GM18499 (cell line): Measurements from ENCODE around the gene AP4S1.

Experiments used
- ATAC-seq: cut with Tn5 transposase; IDR thresholded peaks from one replicate; pipeline ENCODE4 v1.9.1; 2021; ENCODE audit warnings: moderate number of reproducible peaks; ENCODE audit not compliant: insufficient read depth, unreplicated experiment

AP4S1 gene

GRCh38 chr14:31126680-31127079, 101.2 kb downstream of the AP4S1 start:
- no peak for ATAC-seq

DNA sequence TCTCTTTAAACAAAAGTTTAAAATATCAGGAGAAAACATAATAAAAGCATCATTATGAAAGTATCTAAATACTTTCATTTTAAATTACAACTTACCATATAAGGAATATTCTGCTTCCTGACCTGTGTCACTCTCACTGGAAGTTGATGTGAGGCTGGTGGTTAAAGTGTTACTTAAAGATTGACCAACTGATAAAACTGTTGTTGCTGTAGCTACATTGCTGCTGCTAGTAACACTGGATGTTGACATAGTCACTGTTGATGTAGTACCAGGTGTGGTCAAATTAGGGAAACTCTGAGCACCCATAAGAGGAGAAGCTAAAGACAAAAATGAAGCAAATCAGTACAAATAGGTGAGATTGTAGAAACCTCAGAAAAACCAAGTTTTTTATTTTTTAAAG, 102.2 kb downstream of the AP4S1 start:
- no peak for ATAC-seq

DNA sequence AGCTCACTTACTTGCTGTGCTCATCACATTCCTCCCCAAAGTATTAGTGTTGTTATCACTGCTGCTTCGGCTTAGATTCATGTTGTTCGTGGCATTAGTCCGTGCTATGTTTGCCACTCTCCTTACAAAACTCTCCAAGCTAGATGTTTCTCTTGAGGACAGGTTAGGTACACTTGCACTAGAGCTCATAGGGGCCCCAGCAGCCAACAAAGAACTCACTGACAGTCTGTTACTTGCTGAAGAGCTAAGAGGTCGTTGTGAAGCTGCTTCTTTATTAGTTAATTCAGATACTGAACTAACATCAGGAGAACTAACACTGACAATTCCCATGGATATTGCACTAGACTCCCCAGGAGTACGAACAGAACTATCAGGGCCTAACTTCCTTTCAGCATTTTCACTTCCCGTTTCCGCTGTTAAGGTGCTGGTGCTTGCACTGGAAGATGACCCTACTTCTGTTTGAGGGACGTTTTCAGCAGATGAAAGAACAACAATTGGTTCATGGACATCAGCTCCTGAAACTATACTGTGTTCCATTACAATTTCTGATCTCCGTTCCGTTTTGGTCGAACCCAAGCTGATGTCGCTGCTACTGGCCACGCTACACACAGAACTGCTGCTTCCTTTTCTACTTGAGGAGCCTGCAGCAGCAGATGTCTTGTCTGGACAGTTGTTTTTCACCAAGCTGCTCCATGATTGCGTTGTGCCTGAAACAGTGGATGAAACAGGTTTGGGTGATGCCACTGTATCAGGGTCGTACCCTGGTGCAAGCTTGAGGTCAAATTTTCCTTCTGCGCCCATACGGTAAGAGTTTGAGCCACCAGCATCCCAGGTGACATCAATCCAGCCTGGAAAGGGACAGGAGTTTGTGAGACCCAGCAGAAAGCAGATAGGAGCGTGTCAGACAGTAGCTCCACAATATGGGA, 103.4 kb downstream of the AP4S1 start:
- ATAC-seq = no peak

DNA sequence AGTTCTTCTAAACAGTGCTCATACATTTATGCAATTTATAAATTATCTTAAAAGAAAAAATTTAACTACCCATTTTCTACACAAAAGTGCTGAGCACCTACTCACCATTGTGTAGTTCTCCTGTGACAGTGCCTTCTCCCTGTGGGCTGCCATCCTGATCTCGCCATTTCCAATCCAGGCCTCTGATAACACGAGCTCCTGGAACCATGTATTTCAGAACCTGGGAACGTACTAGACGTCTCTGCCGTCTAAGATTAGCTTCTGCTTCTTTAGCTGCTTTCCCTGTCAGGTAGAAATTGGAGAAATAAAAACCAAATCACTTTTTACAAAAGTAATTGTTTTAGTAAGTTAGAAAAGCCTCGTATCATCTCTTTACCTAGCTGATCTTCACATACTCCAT, 107.7 kb downstream of the AP4S1 start:
- no peak for ATAC-seq

DNA sequence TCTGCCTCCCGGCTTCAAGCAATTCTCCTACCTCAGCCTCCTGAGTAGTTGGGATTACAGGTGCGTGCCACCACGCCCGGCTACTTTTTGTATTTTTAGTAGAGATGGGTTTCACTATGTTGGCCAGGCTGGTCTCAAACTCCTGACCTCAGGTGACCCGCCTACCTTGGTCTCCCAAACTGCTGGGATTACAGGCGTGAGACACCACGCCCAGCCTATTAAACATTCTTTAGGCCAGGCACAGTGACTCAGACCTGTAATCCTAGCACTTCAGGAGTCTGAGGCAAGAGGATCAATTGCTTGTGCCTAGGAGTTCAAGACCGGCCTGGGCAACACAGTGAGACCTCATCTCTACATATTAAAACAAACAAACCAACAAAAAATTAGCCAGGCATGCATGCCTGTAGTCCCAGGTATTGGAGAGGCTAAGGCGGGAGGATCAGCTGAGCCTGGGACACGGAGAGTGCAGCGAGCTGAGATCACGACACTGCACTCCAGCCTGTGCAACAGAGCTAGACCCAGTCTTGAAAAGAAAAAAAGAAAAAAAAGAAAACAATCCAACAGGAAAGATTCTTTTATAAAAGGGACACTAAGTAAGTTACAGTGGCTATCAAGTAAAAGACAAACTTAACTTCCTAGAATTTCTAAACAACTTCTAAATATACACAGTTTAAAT, 111.9 kb downstream of the AP4S1 start:
- no peak for ATAC-seq

- ATAC-seq = no peak
Measured at GRCh38 chr14:31138301-31138700, 112.9 kb downstream of the AP4S1 start.

- ATAC-seq = no peak
Measured at GRCh38 chr14:31139301-31139847, 113.9 kb downstream of the AP4S1 start.

DNA sequence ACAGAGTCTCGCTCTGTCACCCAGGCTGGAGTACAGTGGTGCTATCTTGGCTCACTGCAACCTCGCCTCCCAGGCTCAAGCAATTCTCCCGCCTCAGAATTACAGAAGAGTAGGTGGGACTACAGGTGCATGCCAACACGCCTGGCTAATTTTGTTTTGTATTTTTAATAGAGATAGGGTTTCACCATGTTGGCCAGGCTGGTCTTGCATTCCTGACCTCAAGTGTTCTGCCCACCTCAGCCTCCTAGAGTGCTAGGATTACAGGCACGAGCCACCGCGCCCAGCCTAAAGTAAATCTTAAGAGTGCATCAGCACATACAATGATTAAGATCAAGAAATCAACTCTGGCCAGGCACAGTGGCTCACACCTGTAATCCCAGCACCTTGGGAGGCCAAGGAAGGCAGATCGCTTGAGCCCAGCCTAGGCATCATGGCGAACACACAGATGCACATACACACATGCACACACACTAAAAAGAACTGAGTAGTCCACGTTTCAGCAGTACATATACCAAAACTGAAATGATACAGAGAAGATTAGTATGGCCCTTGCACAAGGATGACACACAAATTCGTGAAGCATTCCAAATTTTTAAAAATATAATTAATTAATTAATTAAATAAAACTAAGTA, 117.1 kb downstream of the AP4S1 start:
- ATAC-seq = no peak
